HG03520 (cell line): ENCODE data around the gene HHATL.

Experiments used
- ATAC-seq: cut with Tn5 transposase; IDR thresholded peaks from one replicate; pipeline ENCODE4 v1.9.1; 2021; ENCODE audit warnings: mild to moderate bottlenecking, moderate library complexity; ENCODE audit not compliant: unreplicated experiment

The HHATL gene

DNA sequence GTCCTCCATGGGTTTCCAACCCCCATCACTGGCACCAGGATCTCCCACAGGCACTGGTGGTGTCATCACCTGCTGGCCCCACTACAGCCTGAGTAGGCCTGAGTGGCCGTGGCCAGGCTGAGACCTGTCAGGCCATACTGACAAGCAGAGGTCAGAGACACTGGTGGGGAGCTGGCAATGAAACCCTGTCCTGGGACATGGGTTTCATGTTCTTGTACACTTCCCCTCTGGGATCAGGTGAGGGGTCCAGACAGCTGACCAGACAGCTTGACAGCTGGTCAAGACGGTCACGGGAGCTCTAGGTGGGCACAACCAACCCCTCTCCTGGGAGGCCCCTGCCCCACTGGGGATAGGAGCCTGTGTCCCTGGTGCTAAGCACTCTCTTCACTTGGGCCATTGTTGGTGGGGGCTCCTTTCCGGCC, 36.0 kb downstream of the HHATL start:
- no peak for ATAC-seq

- ATAC-seq = no peak
Observed at GRCh38 chr3:42666022-42666421, 36.6 kb downstream of the HHATL start.

DNA sequence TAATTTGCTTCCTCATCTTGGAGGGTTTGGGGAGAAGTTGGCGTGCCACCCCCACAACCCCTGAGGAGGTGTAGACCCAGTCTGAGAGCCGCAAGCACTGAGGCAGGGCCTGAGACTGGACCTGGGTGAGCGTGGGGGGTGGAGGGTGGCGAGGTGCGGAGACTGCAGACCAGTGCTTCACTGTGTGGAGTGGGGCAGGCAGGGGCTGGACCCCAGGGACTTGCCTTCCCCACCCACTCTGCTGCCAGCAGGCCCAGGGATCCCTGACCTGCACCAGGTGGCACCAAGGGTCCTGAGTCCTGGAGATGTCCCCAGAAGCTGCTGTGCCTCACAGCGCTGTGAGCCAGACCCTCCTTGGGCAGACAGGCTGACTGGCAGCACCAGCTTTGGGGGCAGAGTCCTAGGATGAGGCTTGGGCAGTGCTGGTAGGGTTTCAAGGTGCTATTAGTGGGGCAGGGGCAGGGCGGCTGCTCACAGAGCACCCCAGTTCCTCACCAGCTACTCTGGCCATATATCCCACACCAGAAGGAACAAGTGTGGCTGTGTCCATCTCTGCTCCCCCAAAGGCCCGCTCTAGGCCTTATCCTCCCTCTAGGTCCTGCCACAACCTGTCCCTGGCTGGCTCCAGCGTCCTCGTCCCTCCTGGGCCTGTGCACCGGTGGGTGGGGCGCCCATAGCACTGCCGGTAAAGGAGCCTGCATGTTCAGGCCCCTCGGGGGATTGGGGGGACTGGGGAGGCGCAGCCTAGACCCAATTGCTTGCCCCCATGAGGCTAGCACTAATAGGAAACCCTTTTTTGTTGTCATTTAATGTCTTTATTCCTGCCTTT, 37.3 kb downstream of the HHATL start:
- no peak for ATAC-seq

DNA sequence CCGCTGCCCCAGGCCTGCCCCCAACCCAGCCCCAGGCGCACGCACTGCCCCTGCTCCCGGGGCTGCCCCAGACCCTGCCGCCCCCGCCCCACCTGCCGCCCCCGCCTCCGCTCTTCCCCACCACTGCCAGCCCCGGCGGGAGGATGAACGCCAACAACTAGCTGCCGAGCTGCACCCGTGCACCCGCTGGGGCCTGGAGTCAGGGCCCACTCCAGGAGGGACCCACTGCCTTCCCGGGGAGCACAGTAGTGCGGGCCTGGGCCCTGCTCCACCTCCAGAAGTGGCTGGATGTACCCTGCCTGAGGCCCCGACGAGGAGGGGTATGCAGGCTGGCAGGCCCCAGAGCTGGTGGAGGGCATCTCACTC, 38.2 kb downstream of the HHATL start:
- ATAC-seq = no peak

- ATAC-seq = no peak
Observed at GRCh38 chr3:42663581-42664437, 38.8 kb downstream of the HHATL start.

GRCh38 chr3:42662813-42663535, 39.6 kb downstream of the HHATL start:
- ATAC-seq = no peak

GRCh38 chr3:42662037-42662812, 40.4 kb downstream of the HHATL start:
- ATAC-seq = no peak

- no peak for ATAC-seq
Observed at GRCh38 chr3:42661593-42662022, 41.0 kb downstream of the HHATL start.

DNA sequence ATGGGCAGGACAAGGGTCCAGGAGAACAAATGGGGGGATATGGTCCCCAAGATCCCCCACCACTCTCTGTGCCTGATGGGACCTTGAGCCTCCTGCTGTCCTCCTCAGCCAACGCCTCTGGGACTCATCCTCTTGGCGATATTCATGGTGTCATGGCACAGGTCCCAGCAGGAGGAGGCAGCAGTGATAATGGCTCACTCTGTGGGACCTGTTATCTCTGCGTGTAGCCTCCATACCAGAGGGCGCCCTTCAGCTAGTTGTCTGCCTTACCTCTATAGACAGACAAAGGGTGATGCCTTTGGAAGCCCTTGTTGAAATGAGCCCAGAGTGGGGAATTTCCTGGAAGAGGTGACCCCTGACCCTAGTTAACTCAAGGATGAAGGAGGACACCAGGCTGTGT, 41.7 kb downstream of the HHATL start:
- no peak for ATAC-seq

DNA sequence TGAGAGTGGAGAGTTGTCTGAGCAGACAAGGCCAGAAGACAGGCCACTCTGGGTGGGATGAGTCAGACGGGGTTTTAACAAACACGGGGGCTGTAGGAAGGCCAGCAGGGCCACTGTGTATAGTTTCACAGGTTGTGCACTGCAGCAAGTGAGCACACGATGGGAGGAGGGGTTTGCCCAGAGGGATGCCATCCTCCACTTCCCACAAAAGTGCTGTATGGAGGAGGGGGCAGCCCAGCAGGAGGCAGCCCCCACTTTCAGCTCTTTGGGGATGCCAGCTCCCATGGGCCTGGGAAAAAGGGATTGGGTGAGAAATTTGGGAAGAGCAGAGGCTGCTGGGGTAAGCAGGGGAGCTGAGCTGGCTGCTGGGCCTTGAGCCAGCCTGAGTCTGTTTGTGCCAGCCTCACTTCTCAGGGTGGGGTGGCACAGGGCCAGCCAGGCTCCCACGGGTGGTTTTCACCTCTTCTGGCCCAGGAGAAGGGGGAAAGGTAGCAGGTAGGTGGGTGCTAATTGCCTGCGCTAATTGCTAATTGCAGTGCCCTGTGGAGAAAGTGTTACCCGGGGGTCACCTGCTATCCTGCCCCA, 42.4 kb downstream of the HHATL start:
- no peak for ATAC-seq

DNA sequence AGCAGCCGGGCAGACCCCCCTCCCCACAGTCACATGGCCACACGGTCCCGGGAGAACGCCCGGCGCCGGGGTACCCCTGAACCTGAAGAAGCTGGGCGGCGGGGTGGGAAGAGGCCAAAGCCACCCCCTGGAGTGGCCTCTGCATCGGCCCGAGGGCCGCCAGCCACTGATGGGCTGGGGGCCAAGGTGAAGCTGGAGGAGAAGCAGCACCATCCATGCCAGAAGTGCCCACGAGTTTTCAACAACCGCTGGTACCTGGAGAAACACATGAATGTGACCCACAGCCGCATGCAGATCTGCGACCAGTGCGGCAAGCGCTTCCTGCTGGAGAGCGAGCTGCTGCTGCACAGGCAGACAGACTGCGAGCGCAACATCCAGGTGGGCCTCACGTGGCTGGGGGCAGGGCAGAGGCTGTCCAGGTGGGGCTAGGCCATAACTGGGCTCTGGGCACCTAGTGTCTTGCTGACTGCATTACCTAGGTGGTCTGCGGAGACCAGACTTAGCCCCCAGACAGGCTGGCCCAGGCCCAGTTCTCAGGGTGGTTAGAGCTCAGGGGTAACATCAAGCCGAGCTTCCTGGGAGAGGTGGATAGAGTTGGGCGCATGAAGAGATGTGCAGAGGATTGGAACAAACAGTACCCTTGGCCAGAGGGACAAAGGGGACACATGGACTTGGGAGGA, 43.0 kb downstream of the HHATL start:
- ATAC-seq = no peak

DNA sequence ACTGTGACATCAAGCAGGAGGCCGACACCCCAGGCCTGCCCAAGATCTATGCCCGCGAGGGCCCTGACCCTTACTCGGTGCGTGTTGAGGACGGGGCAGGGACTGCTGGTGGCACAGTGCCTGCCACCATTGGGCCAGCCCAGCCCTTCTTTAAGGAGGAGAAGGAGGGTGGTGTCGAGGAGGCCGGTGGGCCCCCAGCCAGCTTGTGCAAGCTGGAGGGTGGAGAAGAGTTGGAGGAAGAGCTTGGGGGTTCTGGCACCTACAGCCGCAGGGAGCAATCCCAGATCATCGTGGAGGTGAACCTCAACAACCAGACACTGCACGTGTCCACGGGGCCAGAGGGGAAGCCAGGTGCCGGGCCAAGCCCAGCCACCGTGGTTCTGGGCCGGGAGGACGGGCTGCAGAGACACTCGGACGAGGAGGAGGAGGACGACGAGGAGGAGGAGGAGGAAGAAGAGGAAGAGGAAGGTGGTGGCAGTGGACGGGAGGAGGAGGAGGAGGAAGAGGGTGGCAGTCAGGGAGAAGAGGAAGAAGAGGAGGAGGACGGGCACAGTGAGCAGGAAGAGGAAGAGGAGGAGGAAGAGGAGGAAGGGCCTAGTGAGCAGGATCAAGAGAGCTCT, 43.7 kb downstream of the HHATL start:
- no peak for ATAC-seq

DNA sequence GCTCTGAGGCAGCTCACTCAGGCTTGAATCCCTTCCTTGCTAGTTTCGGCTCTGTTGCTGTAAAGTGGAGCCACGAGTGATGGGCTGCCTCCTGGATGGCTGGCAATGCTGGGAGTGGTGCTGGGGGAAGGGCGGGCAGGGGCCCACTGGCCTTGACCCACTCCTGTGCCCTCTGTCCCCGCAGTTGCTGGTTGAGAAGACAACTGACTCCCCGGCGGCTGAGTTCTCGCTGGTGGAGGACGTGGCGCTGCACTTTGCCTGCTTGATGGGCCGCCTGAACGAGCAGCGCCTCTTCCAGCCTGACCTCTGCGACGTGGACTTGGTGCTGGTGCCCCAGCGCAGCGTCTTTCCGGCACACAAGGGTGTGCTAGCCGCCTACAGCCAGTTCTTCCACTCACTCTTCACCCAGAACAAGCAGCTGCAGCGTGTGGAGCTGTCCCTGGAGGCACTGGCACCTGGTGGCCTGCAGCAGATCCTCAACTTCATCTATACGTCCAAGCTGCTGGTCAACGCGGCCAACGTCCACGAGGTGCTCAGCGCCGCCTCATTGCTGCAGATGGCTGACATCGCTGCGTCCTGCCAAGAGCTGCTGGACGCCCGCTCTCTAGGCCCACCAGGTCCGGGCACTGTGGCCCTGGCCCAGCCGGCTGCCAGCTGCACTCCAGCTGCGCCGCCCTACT, 44.4 kb downstream of the HHATL start:
- ATAC-seq = no peak

DNA sequence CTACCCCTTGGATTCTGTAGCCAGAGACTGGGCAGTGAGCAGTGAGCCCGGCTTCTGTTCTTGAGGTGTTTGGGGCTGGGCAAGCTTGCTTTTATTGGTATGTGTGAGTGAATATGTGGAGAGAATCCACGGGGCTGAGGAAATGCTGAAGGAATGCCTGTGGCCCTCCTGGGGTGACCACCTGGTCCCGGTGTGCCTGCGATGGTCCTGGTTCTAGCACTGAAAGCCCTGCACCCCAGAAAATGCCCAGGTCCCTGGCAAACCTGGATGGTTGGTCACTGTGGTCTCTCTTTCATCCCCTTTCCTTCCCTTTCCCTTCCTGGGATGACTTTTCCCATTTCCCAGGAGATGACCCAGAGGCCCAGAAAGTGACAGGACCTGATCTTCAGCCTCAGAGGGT, 44.9 kb downstream of the HHATL start:
- no peak for ATAC-seq

- ATAC-seq = no peak
Observed at GRCh38 chr3:42656680-42657610, 45.7 kb downstream of the HHATL start.

DNA sequence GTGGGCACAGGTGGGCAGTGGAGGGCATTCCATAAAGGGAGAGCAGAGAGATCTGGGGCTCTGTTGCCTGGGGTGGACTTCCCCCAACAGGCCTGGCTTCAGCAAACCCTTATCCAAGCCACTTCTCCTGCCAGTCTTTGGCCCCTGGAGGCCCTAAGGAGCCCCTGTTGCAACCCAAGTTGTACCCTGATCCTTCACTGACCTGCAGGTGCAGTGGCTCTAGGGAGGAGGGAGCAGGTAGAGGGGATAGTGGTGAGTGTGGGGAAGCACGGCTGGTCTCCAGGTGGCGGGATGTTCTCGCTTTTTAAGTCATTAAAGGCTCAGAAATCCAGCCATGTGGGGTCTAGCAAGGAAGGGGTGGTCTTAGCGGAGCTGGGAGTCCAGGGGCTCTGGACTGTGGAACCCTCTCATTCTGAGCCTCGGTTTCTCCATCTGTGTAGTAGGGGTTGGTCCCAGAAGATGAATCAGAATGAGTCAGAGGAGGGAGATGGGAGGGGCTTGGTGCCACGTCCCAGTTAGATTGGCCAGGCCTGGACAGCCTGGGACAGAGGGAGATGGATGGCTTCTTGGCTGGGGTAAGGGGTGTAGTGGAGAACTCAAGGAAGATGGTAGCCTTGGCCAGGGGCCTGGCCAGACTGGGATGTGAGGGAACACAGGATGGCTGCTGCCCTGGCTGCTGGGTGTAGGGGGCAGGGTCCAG, 46.5 kb downstream of the HHATL start:
- ATAC-seq = no peak

DNA sequence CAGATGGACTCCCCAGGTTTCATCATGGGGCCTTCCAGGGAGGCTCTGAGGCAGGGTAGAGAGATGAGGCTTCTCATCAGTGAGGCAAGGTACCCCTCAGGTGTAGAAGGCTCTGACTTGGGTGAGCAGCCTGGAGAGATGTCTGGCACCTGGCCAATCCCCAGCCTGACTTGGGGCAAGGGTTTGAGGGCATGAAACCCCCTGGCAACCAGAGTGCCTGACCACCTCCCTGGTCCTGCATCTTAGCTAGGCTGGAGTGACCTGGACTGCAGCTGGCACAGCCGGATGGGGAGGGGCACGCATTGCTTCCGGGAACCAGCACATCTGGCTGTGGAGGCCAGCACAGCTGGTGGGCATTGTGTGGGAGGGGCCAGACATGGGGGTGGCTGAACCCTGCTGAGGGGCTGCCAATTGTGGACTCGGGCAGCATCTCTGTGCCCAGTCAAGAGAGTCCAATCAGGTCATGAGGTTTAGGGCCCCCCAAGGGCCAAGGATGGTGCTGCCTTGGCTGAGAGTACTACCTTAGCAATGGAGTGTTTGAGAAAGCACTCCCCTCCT, 47.2 kb downstream of the HHATL start:
- ATAC-seq = no peak
